ENCODE data around the gene NDUFV2. TPM values are rescaled to one million over a fixed set of nuclear protein-coding genes. Genes with fewer than 3 reads are reported as not detected.
"Not testable (repeated sequence)": the region's sequence is repeated elsewhere in the genome, so short reads cannot be mapped to it uniquely, and the experiment has no call there.

NDUFV2 gene
- polyA plus RNA-seq, 4 donors, result 128 to 136 (median 130) TPM

DNA sequence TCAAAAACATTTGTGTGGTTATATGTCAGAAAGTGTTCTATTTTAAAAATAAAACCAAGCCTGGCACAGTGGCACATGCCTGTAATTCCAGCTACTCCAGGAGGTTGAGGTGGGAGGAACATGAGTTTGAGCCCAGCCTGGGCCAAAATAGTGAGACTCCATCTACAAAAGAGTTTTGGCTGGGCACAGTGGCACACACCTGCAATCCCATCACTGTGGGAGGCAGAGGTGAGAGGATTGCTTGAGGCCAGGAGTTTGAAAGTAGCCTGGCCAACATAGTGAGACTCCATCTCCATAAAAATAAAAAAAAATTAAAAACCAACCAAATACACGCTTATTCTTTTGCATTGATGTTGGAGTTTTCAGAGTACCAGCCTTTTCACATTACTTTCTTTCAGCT is 43.7 kb downstream of the NDUFV2 start:
- DNase-seq (ENCODE audit: low read depth in 4 of 4, low spot score in 2 of 4), result no peak

DNA sequence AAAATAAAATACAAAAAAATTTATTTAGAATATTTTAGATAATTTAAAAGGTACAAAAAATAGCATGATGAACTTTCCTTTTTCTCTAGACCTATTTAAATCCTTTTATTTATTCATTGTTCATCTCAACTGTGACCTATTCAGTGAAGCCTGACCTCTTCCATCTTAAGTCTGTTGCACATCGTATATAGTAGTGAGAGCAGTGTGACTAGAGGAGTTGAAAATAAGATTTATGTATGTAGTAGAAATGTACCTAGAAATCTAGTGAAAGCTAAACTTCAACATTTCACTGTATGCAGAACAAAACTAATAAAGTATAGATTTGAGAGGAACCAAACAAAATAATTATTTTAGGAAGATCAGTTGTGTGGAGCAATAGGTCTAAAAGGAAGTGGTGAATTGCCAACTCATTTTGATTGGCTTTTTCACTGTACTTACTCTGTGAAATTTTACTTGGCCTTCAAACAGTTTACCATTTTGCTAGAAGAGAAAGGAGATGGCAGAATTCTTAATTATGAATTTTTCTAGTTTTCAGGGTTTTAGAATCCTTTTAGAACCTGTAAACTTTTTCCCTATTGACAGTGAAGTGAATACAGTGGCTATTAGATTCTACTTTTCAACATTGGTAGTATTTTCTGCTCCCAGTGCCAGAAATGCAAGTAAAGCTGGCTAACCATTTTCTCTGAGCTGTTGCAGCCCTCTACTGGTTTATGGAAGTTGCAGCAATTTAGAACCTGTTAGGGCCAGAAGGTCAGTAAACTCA is 45.1 kb downstream of the NDUFV2 start:
- DNase-seq (ENCODE audit: low read depth in 4 of 4, low spot score in 2 of 4), result peak in 3 of 4 donors; percentile 24 to 29 (median 29)

DNA sequence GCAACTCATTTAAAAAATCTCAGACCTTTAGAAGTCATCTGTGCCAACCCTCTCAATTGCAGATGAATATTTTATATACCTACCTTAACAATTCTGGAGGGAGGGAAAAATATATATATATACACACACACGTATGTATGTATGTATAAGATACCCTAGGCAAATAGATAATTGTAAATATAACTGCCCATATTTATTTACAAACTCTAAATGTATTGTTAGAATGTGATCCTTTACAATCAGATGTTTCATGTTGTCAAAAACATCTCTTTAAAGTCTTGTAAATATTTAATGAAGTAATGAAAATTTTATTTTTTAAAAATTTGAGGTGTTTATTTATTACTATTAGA is 45.7 kb downstream of the NDUFV2 start:
- no peak for DNase-seq (ENCODE audit: low read depth in 4 of 4, low spot score in 2 of 4)

DNA sequence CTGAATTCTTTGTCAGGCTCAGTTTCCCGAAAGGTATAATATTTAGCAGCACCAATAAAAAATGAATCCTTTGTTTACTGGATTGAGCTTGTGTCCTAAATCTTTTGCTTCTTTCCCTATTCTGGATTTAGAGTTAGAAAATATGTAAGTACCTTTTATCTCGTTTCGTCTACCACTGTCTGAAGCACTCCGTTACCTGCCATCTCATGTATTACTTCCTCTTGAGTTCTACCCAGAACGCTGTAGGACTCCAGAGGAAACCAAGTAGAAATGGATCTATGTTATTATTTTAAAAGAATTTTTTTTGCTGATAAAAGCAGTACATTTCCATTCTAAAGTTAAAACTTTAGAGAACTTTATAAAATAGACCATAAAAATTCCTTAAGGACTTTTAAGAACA is 47.6 kb downstream of the NDUFV2 start:
- no peak for DNase-seq (ENCODE audit: low read depth in 4 of 4, low spot score in 2 of 4)

DNA sequence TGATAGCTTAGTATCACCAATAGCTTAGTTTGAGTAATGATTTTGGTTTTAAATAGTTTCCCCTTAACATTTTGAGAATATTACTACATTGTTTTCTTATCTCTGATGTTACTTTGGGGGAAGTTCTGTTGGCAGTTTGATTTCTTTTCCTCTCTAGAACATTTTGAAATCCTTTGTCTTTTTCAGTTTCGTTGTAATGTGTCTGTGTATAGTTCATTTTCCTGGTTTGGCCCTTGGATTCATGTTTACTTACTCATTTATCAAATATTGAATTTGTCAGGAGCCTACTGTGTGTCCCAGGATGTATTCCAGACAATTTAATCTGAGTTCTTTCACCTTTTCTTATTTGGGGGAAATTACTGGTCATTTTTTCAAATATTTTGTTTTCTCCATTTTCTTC is 50.8 kb downstream of the NDUFV2 start:
- DNase-seq (ENCODE audit: low read depth in 4 of 4, low spot score in 2 of 4), result no peak

DNA sequence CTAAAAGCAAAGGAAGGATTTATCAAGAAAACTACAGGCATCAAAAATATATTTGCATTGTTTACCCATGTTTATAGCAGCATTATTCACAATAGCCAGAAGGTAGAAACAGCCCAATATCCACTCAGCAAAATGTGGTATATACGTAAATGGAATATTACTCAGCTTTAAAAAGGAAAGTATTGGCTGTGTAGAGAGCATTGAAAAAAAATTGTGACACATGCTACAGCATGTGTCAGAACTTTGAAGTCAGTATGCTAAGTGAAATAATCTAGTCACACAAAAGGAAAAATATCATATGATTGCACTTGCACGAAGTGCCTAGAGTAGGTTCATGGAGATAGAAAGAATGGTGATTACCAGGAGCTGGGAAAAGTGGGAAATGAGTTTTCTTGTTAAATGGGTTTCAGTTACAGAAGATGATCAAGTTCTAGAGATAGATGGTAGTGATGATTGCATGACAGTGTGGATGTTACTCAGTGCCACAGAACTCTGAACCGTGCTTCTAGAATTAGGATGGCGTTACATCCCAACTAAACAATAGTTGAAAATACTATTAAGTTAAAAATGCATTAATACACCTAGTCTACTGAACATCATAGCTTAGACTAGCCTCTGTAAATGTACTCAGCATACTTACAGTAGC is 54.2 kb downstream of the NDUFV2 start:
- no peak for DNase-seq (ENCODE audit: low read depth in 4 of 4, low spot score in 2 of 4)

DNA sequence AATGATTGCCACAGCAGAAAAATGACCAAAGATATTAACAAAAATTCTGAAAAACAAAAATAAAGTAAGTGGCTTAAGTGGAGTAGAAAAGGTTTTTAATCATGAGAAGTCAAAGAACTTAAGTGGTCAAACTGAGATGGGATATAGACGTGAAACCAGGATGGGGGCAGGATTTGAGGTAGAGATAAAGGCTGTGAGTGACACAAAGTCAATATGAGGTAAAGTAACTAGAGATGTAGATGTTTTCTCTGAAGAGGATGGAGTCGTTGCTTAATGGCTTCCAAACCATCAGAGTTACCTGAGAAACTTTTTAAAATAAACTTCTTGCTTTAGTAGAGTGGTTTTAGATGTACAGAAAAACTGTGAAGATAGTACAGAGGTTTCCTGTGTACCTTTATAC is 55.3 kb downstream of the NDUFV2 start:
- DNase-seq (ENCODE audit: low read depth in 4 of 4, low spot score in 2 of 4), result no peak

DNA sequence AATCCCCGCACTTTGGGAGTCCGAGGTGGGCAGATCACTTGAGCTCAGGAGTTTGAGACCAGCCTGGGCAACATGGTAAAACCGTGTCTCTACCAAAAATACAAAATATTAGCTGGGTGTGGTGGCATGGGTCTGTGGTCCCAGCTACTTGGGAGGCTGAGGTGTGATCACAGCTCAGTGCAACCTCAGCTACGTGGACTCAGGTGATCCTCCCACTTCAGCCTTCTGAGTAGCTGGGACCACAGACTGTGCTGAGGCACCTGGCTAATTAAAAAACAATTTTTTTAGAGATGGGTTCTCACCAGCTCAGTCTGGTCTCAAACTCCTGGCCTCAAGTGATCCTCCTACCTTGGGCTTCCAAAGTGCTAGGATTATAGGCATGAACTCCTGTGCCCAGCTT is 57.5 kb downstream of the NDUFV2 start:
- DNase-seq (ENCODE audit: low read depth in 4 of 4, low spot score in 2 of 4), result no peak

DNA sequence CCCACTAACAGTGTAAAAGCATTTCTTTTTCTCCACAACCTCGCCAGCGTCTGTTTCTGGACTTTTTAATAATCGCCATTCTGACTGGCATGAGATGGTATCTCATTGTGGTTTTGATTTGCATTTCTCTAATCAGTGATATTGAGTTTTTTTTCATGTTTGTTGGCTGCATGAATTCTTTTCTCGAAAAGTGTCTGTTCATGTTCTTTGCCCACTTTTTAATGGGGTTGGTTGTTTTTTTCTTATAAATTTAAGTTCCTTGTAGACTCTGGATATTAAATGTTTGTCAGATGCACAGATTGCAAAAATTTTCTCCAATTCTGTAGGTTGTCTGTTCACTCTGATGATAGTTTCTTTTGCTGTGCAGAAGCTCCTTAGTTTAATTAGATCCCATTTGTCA is 60.2 kb downstream of the NDUFV2 start:
- DNase-seq (ENCODE audit: low read depth in 4 of 4, low spot score in 2 of 4), result not testable (repeated sequence)

DNA sequence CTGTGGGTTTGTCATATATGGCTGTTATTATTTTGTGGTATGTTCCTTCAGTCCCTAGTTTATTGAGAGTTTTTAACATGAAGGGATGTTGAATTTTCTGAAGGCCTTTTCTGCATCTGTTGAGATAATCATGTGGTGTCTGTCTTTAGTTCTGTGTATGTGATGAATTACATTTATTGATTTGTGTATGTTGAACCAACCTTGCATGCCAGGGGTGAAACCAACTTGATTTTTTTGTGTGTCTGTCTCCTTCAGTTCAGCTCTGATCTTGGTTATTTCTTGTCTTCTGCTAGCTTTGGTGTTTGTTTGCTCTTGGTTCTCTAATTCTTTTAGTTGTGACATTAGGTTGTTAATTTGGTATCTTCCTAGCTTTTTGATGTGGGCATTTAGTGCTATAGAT is 61.6 kb downstream of the NDUFV2 start:
- not testable (repeated sequence) for DNase-seq (ENCODE audit: low read depth in 4 of 4, low spot score in 2 of 4)

DNA sequence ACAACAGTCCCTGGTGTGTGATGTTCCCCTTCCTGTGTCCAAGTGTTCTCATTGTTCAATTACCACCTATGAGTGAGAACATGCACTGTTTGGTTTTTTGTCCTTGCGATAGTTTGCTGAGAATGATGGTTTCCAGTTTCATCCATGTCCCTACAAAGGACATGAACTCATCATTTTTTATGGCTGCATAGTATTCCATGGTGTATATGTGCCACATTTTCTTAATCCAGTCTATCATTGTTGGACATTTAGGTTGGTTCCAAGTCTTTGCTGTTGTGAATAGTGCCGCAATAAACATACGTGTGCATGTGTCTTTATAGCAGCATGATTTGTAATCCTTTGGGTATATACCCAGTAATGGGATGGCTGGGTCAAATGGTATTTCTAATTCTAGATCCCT is 63.4 kb downstream of the NDUFV2 start:
- DNase-seq (ENCODE audit: low read depth in 4 of 4, low spot score in 2 of 4), result not testable (repeated sequence)

DNA sequence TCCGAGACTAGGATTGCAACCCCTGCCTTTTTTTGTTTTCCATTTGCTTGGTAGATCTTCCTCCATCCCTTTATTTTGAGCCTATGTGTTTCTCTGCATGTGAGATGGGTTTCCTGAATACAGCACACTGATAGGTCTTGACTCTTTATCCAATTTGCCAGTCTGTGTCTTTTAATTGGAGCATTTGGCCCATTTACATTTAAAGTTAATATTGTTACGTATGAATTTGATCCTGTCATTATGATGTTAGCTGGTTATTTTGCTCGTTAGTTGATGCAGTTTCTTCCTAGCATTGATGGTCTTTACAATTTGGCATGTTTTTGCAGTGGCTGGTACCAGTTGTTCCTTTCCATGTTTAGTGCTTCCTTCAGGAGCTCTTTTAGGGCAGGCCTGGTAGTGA is 67.0 kb downstream of the NDUFV2 start:
- not testable (repeated sequence) for DNase-seq (ENCODE audit: low read depth in 4 of 4, low spot score in 2 of 4)

DNA sequence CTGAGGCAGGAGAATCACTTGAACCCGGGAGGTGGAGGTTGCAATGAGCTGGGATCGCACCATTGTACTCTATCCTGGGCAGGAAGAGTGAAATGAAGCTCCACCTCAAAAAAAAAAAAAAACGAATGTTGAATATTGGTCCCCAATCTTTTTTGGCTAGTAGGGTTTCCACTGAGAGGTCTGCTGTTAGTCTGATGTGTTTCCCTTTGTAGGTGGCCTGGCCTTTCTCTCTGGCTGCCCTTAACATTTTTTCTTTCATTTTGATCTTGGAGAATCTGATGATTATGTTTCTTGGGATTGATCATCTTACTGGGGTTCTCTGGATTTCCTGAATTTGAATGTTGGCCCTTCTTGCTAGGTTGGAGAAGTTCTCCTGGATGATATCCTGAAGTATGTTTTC is 69.4 kb downstream of the NDUFV2 start:
- not testable (repeated sequence) for DNase-seq (ENCODE audit: low read depth in 4 of 4, low spot score in 2 of 4)

DNA sequence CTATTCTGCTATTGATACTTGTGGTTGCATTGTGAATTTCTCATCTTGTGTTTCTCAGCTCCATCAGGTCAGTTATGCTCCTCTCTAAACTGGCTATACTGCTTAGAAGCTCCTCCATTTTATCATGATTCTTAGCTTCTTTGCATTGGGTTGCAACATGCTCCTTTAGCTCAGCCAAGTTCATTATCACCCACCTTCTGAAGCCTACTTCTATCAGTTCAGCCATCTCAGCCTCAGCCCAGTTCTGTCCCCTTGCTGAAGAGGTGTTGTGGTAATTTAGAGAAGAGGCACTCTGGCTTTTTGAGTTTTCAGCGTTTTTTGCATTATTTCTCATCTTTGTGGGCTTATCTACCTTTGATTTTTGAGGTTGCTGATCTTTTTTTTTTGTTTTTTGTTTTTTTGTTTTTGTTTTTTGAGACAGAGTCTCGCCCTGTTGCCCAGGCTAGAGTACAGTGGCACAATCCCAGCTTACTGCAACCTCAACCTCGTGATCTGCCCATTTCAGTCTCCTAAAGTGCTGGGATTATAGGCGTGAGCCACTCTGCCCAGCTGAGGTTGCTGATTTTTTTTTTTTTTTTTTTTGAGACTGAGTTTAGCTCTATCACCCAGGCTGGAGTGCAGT is 70.1 kb downstream of the NDUFV2 start:
- no peak for DNase-seq (ENCODE audit: low read depth in 4 of 4, low spot score in 2 of 4)

DNA sequence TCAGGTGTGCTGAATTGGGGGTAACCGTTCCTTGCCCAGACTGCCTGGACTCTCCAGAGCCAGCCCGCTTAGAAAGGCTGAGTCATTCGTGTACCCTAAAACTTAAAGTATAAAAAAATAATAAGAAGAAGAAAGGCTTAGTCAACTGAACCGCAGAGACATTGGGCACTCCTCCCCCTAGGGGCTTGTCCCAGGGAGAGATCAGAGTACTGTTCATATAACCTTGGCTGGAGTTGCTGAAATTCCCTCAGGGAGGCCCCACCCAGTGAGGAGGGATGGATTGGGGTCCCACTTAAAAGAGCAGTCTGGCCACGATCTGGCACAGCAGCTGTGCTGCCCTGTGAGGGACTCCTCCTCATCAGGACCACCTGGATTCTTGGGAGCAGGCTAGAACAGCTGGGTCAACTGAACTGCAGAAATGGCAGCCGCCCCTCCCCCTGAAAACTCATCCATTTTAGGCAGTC is 71.3 kb downstream of the NDUFV2 start:
- DNase-seq (ENCODE audit: low read depth in 4 of 4, low spot score in 2 of 4), result no peak

DNA sequence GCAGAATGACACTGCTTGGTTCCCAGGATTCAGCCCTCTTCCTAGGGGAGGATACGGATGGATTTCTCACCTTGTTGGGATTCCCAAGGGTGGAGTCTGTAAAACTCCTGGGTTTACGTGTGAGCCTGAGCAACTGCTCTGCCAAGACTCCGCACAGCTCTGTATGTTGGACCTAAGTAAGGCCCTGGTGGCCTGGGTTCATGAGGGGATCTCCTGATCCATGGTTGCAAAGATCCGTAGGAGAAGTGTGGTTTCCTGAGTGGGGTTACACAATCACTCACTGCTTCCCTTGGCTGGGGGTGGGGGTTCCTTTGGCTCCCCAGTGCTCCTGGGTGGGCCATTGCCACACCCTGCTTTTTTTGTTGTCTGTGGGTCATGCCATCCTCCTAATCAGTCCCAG is 71.8 kb downstream of the NDUFV2 start:
- DNase-seq (ENCODE audit: low read depth in 4 of 4, low spot score in 2 of 4), result no peak

DNA sequence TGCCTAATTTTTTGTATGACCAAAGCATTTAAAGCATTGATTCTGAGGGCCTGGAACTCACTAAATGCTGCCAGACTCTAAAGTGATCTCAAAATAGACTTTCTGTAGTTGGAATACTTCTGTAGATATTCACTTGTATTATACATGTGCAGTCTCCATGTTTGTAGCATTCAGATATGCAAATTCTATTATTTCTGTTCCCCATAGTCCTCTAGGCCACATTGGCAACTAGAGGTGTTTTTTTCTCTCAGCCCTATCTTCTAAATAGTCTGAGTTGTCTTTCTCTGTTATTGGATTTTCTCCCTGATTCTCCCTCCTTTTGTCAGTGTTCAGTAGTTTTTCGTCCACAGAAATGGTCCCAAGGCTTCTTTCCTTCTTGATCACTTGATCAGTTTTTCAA is 72.6 kb downstream of the NDUFV2 start:
- DNase-seq (ENCODE audit: low read depth in 4 of 4, low spot score in 2 of 4), result no peak

DNA sequence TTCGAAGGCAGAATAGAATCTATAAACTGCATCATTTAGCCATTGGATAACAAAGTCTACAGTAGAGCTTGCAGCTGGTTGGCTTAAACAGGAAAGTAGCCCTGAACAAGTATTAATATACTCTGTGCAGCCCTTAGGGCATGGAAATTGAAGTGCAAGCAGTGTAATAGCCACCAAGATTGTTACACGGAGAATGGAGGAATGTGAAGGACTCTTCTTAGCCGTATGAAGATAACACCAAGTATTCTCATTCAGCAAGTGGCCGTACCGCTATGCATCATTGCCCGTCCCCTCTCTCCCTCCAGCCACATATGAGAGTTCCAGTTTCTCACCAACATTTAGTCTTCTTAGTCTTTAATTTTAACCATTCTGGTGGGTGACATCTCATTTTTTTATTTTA is 74.5 kb downstream of the NDUFV2 start:
- no peak for DNase-seq (ENCODE audit: low read depth in 4 of 4, low spot score in 2 of 4)

DNA sequence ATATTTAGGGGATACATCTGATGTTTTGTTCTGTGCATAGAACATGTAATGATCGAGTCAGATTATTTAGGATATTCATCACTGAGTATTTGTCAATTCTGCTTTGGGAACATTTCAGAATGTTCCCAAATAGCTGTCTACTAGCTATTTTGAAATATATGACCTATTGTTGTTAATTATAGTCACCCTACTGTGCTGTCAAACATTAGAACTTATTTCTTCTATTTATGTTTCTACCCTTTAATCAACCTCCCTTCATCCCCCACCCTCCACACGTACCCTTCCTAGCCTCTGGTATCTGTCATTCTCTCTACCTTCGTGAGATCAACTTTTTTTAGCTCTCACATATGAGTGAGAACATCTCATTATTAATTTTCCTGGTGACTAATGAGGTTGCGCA is 75.0 kb downstream of the NDUFV2 start:
- no peak for DNase-seq (ENCODE audit: low read depth in 4 of 4, low spot score in 2 of 4)

DNA sequence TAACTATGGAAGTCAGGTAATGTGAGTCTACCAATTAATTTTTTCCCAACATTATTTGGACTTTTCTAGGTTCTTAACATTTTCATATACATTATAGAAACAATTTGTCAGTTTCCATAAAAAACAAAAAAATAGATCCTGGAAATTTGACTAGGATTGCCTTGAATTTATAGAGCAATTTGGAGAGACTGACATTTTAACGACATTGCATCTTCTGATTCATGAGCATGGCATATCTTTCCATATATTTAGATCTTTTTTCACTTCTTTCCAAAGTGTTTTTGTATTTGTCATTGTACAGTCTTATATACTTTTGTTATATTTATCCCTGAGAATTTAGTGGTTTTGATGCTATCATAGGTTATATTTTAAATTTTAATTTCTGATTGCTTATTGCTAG is 76.1 kb downstream of the NDUFV2 start:
- no peak for DNase-seq (ENCODE audit: low read depth in 4 of 4, low spot score in 2 of 4)

DNA sequence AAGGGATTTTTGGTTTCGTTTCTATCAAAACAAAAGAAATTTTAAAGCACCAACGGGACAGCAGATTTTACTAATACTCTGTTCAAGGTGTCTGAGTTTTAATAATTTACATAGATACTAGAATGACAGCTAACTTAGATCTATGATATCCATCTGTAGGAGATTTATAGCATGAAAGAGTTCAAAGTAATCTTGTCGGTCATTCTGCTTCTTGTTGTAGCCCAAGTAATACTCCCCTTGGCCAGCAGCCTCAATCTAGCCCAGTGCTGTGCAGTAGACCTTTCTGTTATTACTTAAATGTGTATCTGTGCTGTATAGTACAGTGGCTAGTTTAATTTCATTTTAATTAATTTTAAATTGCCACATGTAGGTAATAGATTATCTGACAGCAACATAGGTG is 78.8 kb downstream of the NDUFV2 start:
- DNase-seq (ENCODE audit: low read depth in 4 of 4, low spot score in 2 of 4), result no peak

DNA sequence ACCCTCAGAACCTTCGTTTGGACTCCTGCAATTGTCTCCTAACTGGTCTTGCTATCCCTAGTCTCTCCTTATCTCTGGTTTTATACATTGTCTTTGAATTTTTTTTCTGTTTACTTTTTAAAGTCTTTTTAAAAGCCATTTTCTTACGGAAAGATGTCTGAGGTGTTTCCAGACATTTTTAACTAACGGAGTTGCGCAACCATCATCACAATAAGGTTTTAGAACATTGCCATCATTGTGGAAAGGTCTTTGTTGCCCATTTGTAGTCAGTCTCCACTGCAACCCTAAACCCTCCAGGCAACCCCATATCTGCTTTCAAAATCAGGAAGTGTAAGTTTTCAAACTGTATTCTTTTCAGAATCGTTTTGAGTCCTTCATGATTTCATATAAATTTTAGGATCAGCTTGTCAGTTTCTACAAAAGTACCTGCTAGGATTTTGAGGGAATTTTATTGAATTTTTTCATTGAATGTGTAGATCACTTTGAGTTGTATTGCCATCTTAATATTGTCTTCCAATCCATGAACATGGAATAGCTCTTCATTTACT is 80.4 kb downstream of the NDUFV2 start:
- no peak for DNase-seq (ENCODE audit: low read depth in 4 of 4, low spot score in 2 of 4)
